MCF 10A (cell line): Measurements from ENCODE around the gene TM9SF2. TPM values are rescaled to one million over a fixed set of nuclear protein-coding genes. Genes with fewer than 3 reads are reported as not detected.

Experiments
- BruUV-seq: library from RNA; stranded (reverse); fragments of 400-500 nt; replicated peaks from 2 replicates; lab custom pipeline; 2021; lab: Mats Ljungman, UMichigan
- CTCF ChIA-PET: fragments of 300-600 bp; sonication (Branson Sonifier 250); formaldehyde crosslinking; extraction: SDS; loops from one replicate; lab custom pipeline; 2021; ENCODE audit warnings: antibody characterized with exemption, inconsistent platforms; lab: Yijun Ruan, JAX
- POLR2A ChIA-PET: fragments of 300-600, 350-650 bp; sonication (Branson Sonifier 250); formaldehyde crosslinking; extraction: SDS; loops from one replicate; lab custom pipeline; 2020; ENCODE audit warnings: antibody characterized with exemption, inconsistent platforms; lab: Yijun Ruan, JAX
- DNase-seq: peaks from one replicate; pipeline ENCODE4 v3.0.0-alpha.2; 2018; ENCODE audit not compliant: unreplicated experiment
- H3K27ac Mint-ChIP-seq: one replicate; pipeline ENCODE4 v1.8.0; 2022; ENCODE audit warnings: mild to moderate bottlenecking, low read depth, mixed read lengths; ENCODE audit not compliant: unreplicated experiment
- H3K27me3 Mint-ChIP-seq: one replicate; pipeline ENCODE4 v1.8.0; 2022; ENCODE audit warnings: mixed read lengths; ENCODE audit not compliant: insufficient read depth, unreplicated experiment
- H3K36me3 Mint-ChIP-seq: one replicate; pipeline ENCODE4 v1.8.0; 2022; ENCODE audit warnings: mild to moderate bottlenecking, moderate library complexity, mixed read lengths; ENCODE audit not compliant: insufficient read depth, unreplicated experiment
- H3K4me1 Mint-ChIP-seq: one replicate; pipeline ENCODE4 v1.8.0; 2022; ENCODE audit warnings: mixed read lengths; ENCODE audit not compliant: insufficient read depth, unreplicated experiment
- H3K4me3 Mint-ChIP-seq: one replicate; pipeline ENCODE4 v1.8.0; 2022; ENCODE audit warnings: mild to moderate bottlenecking, moderate library complexity, mixed read lengths; ENCODE audit not compliant: unreplicated experiment
- H3K9me3 Mint-ChIP-seq: one replicate; pipeline ENCODE4 v1.8.0; 2022; ENCODE audit warnings: mixed read lengths; ENCODE audit not compliant: unreplicated experiment
- intact Hi-C: fragments of 100-400 bp; cut with micrococcal nuclease; formaldehyde crosslinking; loops from 2 replicates; pipeline ENCODE4 v1.14.1; 2022
- total RNA-seq: library from RNA; stranded (reverse); gene quantifications from 2 replicates; pipeline ENCODE4 v1.2.3, GENCODE V29; 2022
- TF ChIP-seq, protein P1 (sequence below): fragments of 200-600 bp; IDR thresholded peaks from one replicate; pipeline ENCODE4 v1.8.0; 2022; ENCODE audit warnings: antibody characterized with exemption, mild to moderate bottlenecking; ENCODE audit not compliant: unreplicated experiment

TM9SF2 gene
- total RNA-seq, 1 experiment from 2014 or later, result 71.1 TPM

DNA sequence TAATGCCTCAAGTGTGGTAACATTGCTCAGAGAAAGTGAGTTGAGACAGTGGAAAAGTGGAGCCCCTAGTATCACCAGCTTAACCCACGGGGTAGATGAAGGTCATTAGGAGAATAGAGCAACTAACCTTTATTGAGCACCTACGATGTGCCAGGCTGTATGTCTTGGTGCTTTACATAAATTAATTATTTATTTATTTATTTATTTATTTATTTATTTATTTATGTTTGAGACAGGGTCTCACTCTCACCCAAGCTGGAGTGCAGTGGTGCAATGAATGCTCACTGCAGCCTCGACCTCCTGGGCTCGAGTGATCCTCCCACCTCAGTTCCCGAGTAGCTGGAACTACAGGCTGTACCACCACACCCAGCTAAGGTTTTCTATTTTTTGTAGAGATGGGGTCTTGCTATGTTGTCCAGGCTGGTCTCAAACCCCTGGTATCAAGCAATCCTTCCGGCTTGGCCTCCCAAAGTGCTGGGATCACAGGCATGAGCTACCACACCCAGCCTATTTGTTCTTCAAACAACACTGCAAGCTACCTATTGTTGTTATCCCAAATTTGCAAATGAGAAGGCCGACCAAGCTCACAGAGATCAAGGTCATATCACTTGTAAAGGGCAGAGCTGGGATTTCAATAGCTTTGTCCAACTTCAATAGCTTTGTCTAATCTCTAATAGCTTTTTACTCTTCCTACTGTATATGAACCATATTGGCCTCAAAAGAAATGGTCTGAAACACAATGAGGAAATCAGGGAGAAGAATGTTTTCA lies 79.4 kb downstream of the TM9SF2 start:
- no peak overlapping the region for H3K27ac Mint-ChIP-seq
- POLR2A ChIA-PET, result interaction anchor here (0.9 kb wide), 2 partner anchors 23 to 25 kb away, joined by 3 read pairs; partner anchors contain the start of gene CLYBL
- BruUV-seq, result no TSS peak
- CTCF ChIA-PET, result interaction anchor here (0.6 to 1.9 kb wide), 9 partner anchors 10 to 269 kb away, joined by 3 to 7 read pairs (median 3); partner anchors contain the start of gene CLYBL
- H3K4me3 Mint-ChIP-seq, result no peak overlapping the region
- no peaks in the 10 kb centered on the region for H3K9me3 Mint-ChIP-seq
- TF ChIP-seq, protein P1, sequence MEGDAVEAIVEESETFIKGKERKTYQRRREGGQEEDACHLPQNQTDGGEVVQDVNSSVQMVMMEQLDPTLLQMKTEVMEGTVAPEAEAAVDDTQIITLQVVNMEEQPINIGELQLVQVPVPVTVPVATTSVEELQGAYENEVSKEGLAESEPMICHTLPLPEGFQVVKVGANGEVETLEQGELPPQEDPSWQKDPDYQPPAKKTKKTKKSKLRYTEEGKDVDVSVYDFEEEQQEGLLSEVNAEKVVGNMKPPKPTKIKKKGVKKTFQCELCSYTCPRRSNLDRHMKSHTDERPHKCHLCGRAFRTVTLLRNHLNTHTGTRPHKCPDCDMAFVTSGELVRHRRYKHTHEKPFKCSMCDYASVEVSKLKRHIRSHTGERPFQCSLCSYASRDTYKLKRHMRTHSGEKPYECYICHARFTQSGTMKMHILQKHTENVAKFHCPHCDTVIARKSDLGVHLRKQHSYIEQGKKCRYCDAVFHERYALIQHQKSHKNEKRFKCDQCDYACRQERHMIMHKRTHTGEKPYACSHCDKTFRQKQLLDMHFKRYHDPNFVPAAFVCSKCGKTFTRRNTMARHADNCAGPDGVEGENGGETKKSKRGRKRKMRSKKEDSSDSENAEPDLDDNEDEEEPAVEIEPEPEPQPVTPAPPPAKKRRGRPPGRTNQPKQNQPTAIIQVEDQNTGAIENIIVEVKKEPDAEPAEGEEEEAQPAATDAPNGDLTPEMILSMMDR, result no peak
- H3K36me3 Mint-ChIP-seq, result no peaks in the 10 kb centered on the region
- intact Hi-C loops, result no loop called here
- no peak for DNase-seq
- no peaks in the 10 kb centered on the region for H3K27me3 Mint-ChIP-seq
- H3K4me1 Mint-ChIP-seq, result peaks cover 5% of the 10 kb centered on the region

DNA sequence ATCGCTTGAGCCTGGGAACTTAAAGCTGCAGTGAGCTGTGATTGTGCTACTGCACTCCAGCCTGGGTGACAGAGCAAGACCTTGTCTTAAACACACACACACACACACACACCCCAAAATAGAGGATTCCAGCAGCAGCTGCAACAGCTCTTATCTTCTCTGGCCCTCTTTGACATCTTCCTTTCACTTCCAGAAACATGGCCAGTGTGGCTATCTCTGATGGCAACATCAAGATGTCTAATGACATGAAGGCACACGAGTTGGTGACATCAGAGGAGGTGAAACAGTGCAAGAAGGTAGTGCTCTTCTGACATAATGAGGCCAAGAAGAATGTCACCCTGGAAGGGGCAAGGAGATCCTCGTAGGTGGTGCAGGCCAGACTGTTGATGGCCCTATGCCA lies 81.2 kb downstream of the TM9SF2 start:
- POLR2A ChIA-PET, result no interaction called here
- no peaks in the 10 kb centered on the region for H3K9me3 Mint-ChIP-seq
- no peak overlapping the region for H3K4me3 Mint-ChIP-seq
- no peaks in the 10 kb centered on the region for H3K27me3 Mint-ChIP-seq
- TF ChIP-seq, protein P1, result no peak
- no peaks in the 10 kb centered on the region for H3K36me3 Mint-ChIP-seq
- intact Hi-C loops, result no loop called here
- no TSS peak for BruUV-seq
- H3K4me1 Mint-ChIP-seq, result peaks cover 5% of the 10 kb centered on the region
- DNase-seq, result no peak
- CTCF ChIA-PET, result interaction anchor here (0.7 kb wide), 1 partner anchor 860 kb away, joined by 3 read pairs; no protein-coding TSS in a partner anchor
- H3K27ac Mint-ChIP-seq, result no peak overlapping the region

- CTCF ChIA-PET, result interaction anchor here (0.6 to 0.8 kb wide), 4 partner anchors 26 to 319 kb away, joined by 3 to 6 read pairs (median 4); no protein-coding TSS in a partner anchor
These were observed 84.3 kb downstream of the TM9SF2 start for GRCh38 chr13:99585609-99586008.

DNA sequence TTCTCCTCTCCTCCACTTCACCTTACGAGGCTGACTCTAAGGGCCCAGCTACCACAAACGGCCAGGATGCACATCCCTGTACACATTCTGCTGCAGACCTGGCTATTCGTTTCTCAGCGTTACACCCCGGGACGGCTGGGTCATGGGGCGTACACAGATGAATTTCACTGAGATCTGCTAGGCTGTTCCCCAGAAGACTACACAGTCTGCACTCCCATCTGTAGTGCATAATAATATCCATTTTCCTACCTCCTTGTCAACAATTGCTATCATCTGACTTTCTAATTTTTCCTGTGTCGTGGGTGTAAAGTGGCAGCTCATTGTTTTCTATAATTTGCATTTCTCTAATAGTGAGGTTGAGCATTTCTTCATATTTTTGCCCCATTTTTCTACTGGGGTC lies 85.7 kb downstream of the TM9SF2 start:
- H3K9me3 Mint-ChIP-seq, result no peaks in the 10 kb centered on the region
- BruUV-seq, result no TSS peak
- DNase-seq, result no peak
- intact Hi-C loops, result no loop called here
- CTCF ChIA-PET, result interaction anchor here (1.5 to 2.0 kb wide), 2 partner anchors 8 to 69 kb away, joined by 3 to 9 read pairs; no protein-coding TSS in a partner anchor
- no peak overlapping the region for H3K4me3 Mint-ChIP-seq
- no peak overlapping the region for H3K27ac Mint-ChIP-seq
- H3K4me1 Mint-ChIP-seq, result peaks cover 4% of the 10 kb centered on the region
- POLR2A ChIA-PET, result no interaction called here
- no peaks in the 10 kb centered on the region for H3K27me3 Mint-ChIP-seq
- TF ChIP-seq, protein P1, result no peak
- H3K36me3 Mint-ChIP-seq, result no peaks in the 10 kb centered on the region

More at GRCh38 chr13:99585609-99586008, 84.3 kb downstream of the TM9SF2 start:
- intact Hi-C loops, result no loop called here
- TF ChIP-seq, protein P1, result no peak
- BruUV-seq, result no TSS peak
- Mint-ChIP-seq H3K4me3 (no peak overlapping the region), H3K9me3 (no peaks in the 10 kb centered on the region), H3K36me3 (no peaks in the 10 kb centered on the region), H3K4me1 (peaks cover 4% of the 10 kb centered on the region), H3K27me3 (no peaks in the 10 kb centered on the region), H3K27ac (no peak overlapping the region)
- POLR2A ChIA-PET, result interaction anchor here (0.7 kb wide), 1 partner anchor 89 kb away, joined by 3 read pairs; no protein-coding TSS in a partner anchor
- no peak for DNase-seq
